BLaER1 treated with 17β-estradiol and CSF1 and Interleukin-3, amounts not matched to agents 10 nM and 100 nM (cell line): ENCODE results near the gene PRKACB.

Source experiments
- H3K27ac ChIP-seq, 11 experiments: shearing (Covaris generic); formaldehyde crosslinking; 2 replicates each; pipeline ENCODE4 v1.8.1; 2022
- H3K27me3 ChIP-seq, 11 experiments: shearing (Covaris generic); formaldehyde crosslinking; 2 replicates each; pipeline ENCODE4 v1.8.1; 2022
- H3K36me3 ChIP-seq, 11 experiments: shearing (Covaris generic); formaldehyde crosslinking; 2 replicates each; pipeline ENCODE4 v1.8.1; 2022
- H3K4me1 ChIP-seq, 10 experiments: shearing (Covaris generic); formaldehyde crosslinking; 2 replicates each; pipeline ENCODE4 v1.8.1; 2022
- H3K4me2 ChIP-seq, 11 experiments: shearing (Covaris generic); formaldehyde crosslinking; 2 replicates each; pipeline ENCODE4 v1.8.1; 2022
- H3K4me3 ChIP-seq, 10 experiments: shearing (Covaris generic); formaldehyde crosslinking; 2 replicates each; pipeline ENCODE4 v1.8.1; 2022
- H3K9ac ChIP-seq, 11 experiments: shearing (Covaris generic); formaldehyde crosslinking; 2 replicates each; pipeline ENCODE4 v1.8.1; 2022
- H3K9me3 ChIP-seq, 11 experiments: shearing (Covaris generic); formaldehyde crosslinking; replicated peaks in 1 of 11; 2 replicates each; pipeline ENCODE4 v1.8.1; 2022
- H4K20me1 ChIP-seq, 11 experiments: shearing (Covaris generic); formaldehyde crosslinking; 2 replicates each; pipeline ENCODE4 v1.8.1; 2022
- Cebpa-rat ChIP-seq, 11 experiments: shearing (Covaris generic); IDR thresholded peaks; 2 replicates each; pipeline ENCODE4 v1.8.1; 2022

PRKACB gene

DNA sequence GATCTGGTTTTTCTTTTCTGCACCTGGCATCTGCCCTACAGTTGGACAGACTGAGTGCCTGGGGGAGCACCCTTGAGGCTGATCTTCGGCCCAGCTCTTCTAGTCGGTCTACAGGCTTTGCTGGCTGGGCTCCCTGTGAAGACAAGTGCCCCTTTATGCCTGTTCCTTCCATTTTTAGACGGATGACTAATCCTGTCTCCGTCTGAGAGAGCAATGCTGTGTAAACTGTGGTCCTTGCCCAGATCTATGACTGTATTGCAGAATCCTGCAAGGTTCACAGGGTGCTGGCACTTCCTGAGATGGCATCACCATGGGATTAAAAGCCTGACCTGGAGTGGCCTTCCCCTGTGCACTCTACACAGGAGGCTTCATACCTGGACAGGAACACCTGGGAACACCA, 109.8 kb downstream of the PRKACB start:
- no peak overlapping the region for H3K27ac ChIP-seq
- no peaks in the 10 kb centered on the region for H3K27me3 ChIP-seq
- no peaks in the 10 kb centered on the region for H3K36me3 ChIP-seq
- H4K20me1 ChIP-seq = no peaks in the 10 kb centered on the region
- no peak overlapping the region for H3K4me2 ChIP-seq
- H3K4me1 ChIP-seq = no peaks in the 10 kb centered on the region
- H3K9me3 ChIP-seq = 0 out of 22 replicates have a peak, but pooled peaks cover 0 to 3% (median 0%) of the 10 kb centered on the region in 11 experiments
- no peak for TF ChIP-seq Cebpa-rat (IDR thresholded peaks at IDR 0.05)
- H3K4me3 ChIP-seq = no peak overlapping the region
- no peak overlapping the region for H3K9ac ChIP-seq

GRCh38 chr1:84254703-84255238, 110.7 kb downstream of the PRKACB start:
- Histone ChIP-seq H4K20me1 (no peaks in the 10 kb centered on the region), H3K27me3 (no peaks in the 10 kb centered on the region), H3K9ac (no peak overlapping the region), H3K4me3 (no peak overlapping the region), H3K27ac (no peak overlapping the region), H3K4me1 (no peaks in the 10 kb centered on the region), H3K9me3 (0 out of 22 replicates have a peak, but pooled peaks cover 0 to 3% (median 0%) of the 10 kb centered on the region in 11 experiments), H3K4me2 (no peak overlapping the region), H3K36me3 (no peaks in the 10 kb centered on the region)
- TF ChIP-seq Cebpa-rat (IDR thresholded peaks at IDR 0.05) = no peak

GRCh38 chr1:84255582-84255981, 111.5 kb downstream of the PRKACB start:
- Histone ChIP-seq H3K4me1 (no peaks in the 10 kb centered on the region), H3K9me3 (0 out of 22 replicates have a peak, but pooled peaks cover 0 to 3% (median 0%) of the 10 kb centered on the region in 11 experiments), H3K4me2 (no peak overlapping the region), H3K4me3 (no peak overlapping the region), H3K27ac (no peak overlapping the region), H3K27me3 (no peaks in the 10 kb centered on the region), H3K9ac (no peak overlapping the region), H3K36me3 (no peaks in the 10 kb centered on the region), H4K20me1 (no peaks in the 10 kb centered on the region)
- TF ChIP-seq Cebpa-rat (IDR thresholded peaks at IDR 0.05) = no peak

DNA sequence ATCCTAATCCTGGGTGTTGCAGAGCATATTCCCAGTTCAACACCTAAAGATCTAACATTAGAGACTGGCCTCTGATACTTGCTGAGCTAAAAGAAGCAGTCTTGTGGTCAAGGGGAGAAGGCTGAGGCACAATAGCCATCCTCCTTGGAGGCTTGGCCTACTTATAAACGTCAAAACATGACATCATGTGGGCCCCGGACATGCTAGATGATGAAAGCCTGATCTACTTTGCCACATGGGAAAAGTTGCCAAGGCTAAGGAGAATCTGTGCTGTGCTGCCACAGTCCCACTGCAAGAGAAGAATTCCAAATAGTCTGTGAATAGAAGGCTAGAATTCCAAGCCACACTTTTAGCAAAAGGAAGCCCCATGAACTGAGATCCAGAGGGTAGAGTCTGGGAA, 113.5 kb downstream of the PRKACB start:
- H3K9me3 ChIP-seq = no peaks in the 10 kb centered on the region
- H3K4me3 ChIP-seq = no peak overlapping the region
- H3K9ac ChIP-seq = no peak overlapping the region
- no peak overlapping the region for H3K4me2 ChIP-seq
- H3K27ac ChIP-seq = no peak overlapping the region
- no peaks in the 10 kb centered on the region for H3K27me3 ChIP-seq
- H4K20me1 ChIP-seq = no peaks in the 10 kb centered on the region
- H3K4me1 ChIP-seq = no peaks in the 10 kb centered on the region
- TF ChIP-seq Cebpa-rat (IDR thresholded peaks at IDR 0.05) = no peak
- no peaks in the 10 kb centered on the region for H3K36me3 ChIP-seq

DNA sequence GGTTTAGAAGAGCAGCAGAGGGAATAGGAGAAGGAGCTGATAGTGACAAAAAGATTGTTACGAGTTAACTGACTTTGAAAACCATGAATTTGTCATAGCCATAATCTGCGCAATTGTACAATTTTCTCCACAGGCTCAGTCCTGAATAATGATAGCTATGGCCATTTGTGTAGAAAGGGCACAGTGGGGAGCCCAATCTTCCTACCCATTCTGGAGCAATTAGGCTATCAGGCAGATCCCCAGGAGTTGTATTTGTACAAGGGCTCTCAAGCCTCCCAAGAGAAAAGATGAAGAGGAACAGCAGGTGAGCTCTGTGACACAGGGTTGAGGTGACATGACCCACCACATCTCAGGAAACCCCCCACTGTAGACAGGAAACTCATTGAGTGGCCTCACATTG, 115.3 kb downstream of the PRKACB start:
- H3K4me3 ChIP-seq = no peak overlapping the region

GRCh38 chr1:84259989-84260388, 115.9 kb downstream of the PRKACB start:
- Histone ChIP-seq H3K27ac (no peak overlapping the region), H3K9me3 (no peaks in the 10 kb centered on the region), H3K4me1 (no peaks in the 10 kb centered on the region), H3K36me3 (no peaks in the 10 kb centered on the region), H4K20me1 (no peaks in the 10 kb centered on the region), H3K9ac (no peak overlapping the region), H3K27me3 (no peaks in the 10 kb centered on the region), H3K4me2 (no peak overlapping the region), H3K4me3 (no peak overlapping the region)
- no peak for TF ChIP-seq Cebpa-rat (IDR thresholded peaks at IDR 0.05)

More for the DNA sequence above, 115.3 kb downstream of the PRKACB start:
- Histone ChIP-seq H3K36me3 (no peaks in the 10 kb centered on the region), H3K27me3 (no peaks in the 10 kb centered on the region), H3K27ac (no peak overlapping the region), H3K9ac (no peak overlapping the region), H4K20me1 (no peaks in the 10 kb centered on the region), H3K9me3 (no peaks in the 10 kb centered on the region), H3K4me2 (no peak overlapping the region), H3K4me1 (no peaks in the 10 kb centered on the region)
- TF ChIP-seq Cebpa-rat (IDR thresholded peaks at IDR 0.05) = no peak

DNA sequence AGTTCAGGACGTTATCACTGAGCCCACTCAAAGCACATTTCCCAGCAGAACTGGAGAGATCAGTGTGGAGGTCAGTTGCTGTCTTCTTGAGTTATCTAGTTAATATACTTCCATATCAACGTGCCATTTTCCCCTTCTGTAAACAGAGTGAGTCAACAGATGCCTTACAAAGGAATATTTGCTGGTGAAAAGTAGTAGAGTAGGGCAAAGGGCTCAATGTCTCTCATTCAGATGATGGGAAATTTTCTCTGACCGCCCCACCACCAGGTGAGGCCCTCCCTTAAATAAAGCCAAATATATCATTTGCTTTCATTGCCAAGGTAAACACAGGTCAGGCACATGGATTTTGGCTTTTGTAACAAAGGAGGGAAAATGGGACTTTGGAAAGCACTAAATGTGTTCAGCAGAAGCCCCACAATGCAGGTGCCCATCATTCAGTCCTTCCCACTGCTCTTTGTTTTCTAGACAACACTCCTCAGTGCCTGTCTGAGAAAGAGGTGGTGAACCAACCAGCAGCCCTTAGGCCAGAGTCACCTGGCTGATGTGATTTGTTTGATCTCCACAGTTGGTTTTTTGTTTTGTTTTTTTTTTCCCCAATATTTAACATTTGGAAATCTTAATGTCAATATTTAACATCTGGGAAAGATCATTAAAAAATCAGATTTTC, 116.9 kb downstream of the PRKACB start:
- Histone ChIP-seq H3K4me2 (no peak overlapping the region), H3K27ac (no peak overlapping the region), H3K36me3 (no peaks in the 10 kb centered on the region), H3K9ac (no peak overlapping the region), H3K4me1 (no peaks in the 10 kb centered on the region), H3K4me3 (no peak overlapping the region), H3K27me3 (no peaks in the 10 kb centered on the region), H3K9me3 (no peaks in the 10 kb centered on the region), H4K20me1 (no peaks in the 10 kb centered on the region)
- no peak for TF ChIP-seq Cebpa-rat (IDR thresholded peaks at IDR 0.05)

GRCh38 chr1:84264961-84265360, 120.9 kb downstream of the PRKACB start:
- Histone ChIP-seq H3K4me2 (no peak overlapping the region), H3K27ac (no peak overlapping the region), H3K4me1 (no peaks in the 10 kb centered on the region), H3K9me3 (no peaks in the 10 kb centered on the region), H3K36me3 (no peaks in the 10 kb centered on the region), H3K27me3 (no peaks in the 10 kb centered on the region), H4K20me1 (no peaks in the 10 kb centered on the region), H3K9ac (no peak overlapping the region), H3K4me3 (no peak overlapping the region)
- no peak for TF ChIP-seq Cebpa-rat (IDR thresholded peaks at IDR 0.05)

- Histone ChIP-seq H3K36me3 (no peaks in the 10 kb centered on the region), H3K27me3 (no peaks in the 10 kb centered on the region), H3K9me3 (no peaks in the 10 kb centered on the region), H3K9ac (no peak overlapping the region), H3K27ac (no peak overlapping the region), H4K20me1 (no peaks in the 10 kb centered on the region), H3K4me3 (no peak overlapping the region), H3K4me1 (no peaks in the 10 kb centered on the region), H3K4me2 (no peak overlapping the region)
- TF ChIP-seq Cebpa-rat (IDR thresholded peaks at IDR 0.05) = no peak
These were observed 121.8 kb downstream of the PRKACB start for GRCh38 chr1:84265867-84266266.

- H3K4me3 ChIP-seq = no peak overlapping the region
- no peak for TF ChIP-seq Cebpa-rat (IDR thresholded peaks at IDR 0.05)
- H3K36me3 ChIP-seq = no peaks in the 10 kb centered on the region
- no peaks in the 10 kb centered on the region for H3K27me3 ChIP-seq
- H3K4me2 ChIP-seq = no peak overlapping the region
- no peaks in the 10 kb centered on the region for H3K4me1 ChIP-seq
- H3K9ac ChIP-seq = no peak overlapping the region
- H3K9me3 ChIP-seq = no peaks in the 10 kb centered on the region
- no peak overlapping the region for H3K27ac ChIP-seq
- H4K20me1 ChIP-seq = no peaks in the 10 kb centered on the region
These were observed 122.7 kb downstream of the PRKACB start for GRCh38 chr1:84266748-84267147.
